HepG2 (cell line): ENCODE results near the gene ASXL1. TPM values are rescaled to one million over a fixed set of nuclear protein-coding genes. Genes with fewer than 3 reads are reported as not detected.

Experiments
- ATAC-seq: fragments of 200-7000 bp; cut with Tn5 transposase; 3 replicates; pipeline ENCODE4 v1.9.1; 2020; ENCODE audit warnings: mild to moderate bottlenecking, moderate library complexity
- BruUV-seq: library from RNA; stranded (reverse); fragments of 400-500 nt; replicated peaks from 2 replicates; lab custom pipeline; 2021; lab: Mats Ljungman, UMichigan
- CTCF ChIA-PET: fragments of 300-600 bp; formaldehyde crosslinking; extraction: SDS; loops from one replicate; lab custom pipeline; 2021; ENCODE audit warnings: low total read pairs, inconsistent platforms, low intra/inter-chr PET ratio; lab: Yijun Ruan, JAX
- POLR2A ChIA-PET: fragments of 350-600 bp; sonication (Branson Sonifier 250); formaldehyde crosslinking; loops from one replicate; lab custom pipeline; 2020; ENCODE audit warnings: antibody characterized with exemption, inconsistent platforms; lab: Yijun Ruan, JAX
- DNase-seq: peaks from one replicate; pipeline ENCODE4 v3.0.0-alpha.2; 2015; ENCODE audit warnings: low spot score
- FAIRE-seq: peaks from 3 replicates; lab custom pipeline; 2011; peaks lifted over from hg19 to GRCh38; lab: Jason Lieb, UNC
- H2AFZ ChIP-seq: one replicate; pipeline ENCODE4 v1.6.1; 2011; ENCODE audit warnings: low read length, inconsistent platforms
- H3K27ac ChIP-seq: fragments of 300-600 bp; 3 replicates; pipeline ENCODE4 v1.8.0; 2011; ENCODE audit warnings: mixed run types, mild to moderate bottlenecking, mixed read lengths, low read length, inconsistent platforms; ENCODE audit not compliant: insufficient read depth; ENCODE audit errors: extremely low read length
- H3K27me3 ChIP-seq, 2 experiments: fragments of 200-600 bp in 1 of 2; 2 replicates in 1 of 2; 3 replicates in 1 of 2; pipeline versions ENCODE4 v1.6.0 to v1.8.0; 2011; ENCODE audit warnings: low read length in 2 of 2, mild to moderate bottlenecking in 2 of 2, moderate library complexity in 2 of 2, inconsistent platforms in 1 of 2; ENCODE audit not compliant: insufficient read depth in 2 of 2, control insufficient read depth in 1 of 2
- H3K36me3 ChIP-seq, 2 experiments: fragments of 200-600 bp in 1 of 2; replicated peaks in 1 of 2; 2 replicates in 1 of 2; 3 replicates in 1 of 2; pipeline versions ENCODE4 v1.5.1 to v1.8.0; 2011; ENCODE audit warnings: low read length in 2 of 2, inconsistent platforms in 1 of 2; ENCODE audit not compliant: insufficient read depth in 2 of 2, control insufficient read depth in 1 of 2
- H3K4me1 ChIP-seq: 2 replicates; pipeline ENCODE4 v1.5.1; 2012; ENCODE audit warnings: low read length, inconsistent platforms; ENCODE audit not compliant: insufficient read depth
- H3K4me2 ChIP-seq: 2 replicates; pipeline ENCODE4 v1.6.0; 2011; ENCODE audit warnings: low read depth, low read length, inconsistent platforms
- H3K4me3 ChIP-seq, 3 experiments: fragments of 200-600 bp in 1 of 3; sonication (generic), shearing (Covaris generic) in 1 of 3; replicated peaks in 1 of 3; 2 replicates each; pipeline ENCODE4 v1.5.1; 2011 to 2016; ENCODE audit warnings: low read length in 3 of 3, inconsistent platforms in 2 of 3, low read depth in 2 of 3, mild to moderate bottlenecking in 2 of 3, control low read depth in 1 of 3, mixed read lengths in 1 of 3; ENCODE audit not compliant: insufficient read depth in 1 of 3
- H3K79me2 ChIP-seq: one replicate; pipeline ENCODE4 v1.6.1; 2011; ENCODE audit warnings: low read length, inconsistent platforms; ENCODE audit not compliant: insufficient read depth
- H3K9ac ChIP-seq: 2 replicates; pipeline ENCODE4 v1.6.0; 2011; ENCODE audit warnings: mild to moderate bottlenecking, low read depth, low read length, inconsistent platforms; ENCODE audit not compliant: insufficient read depth
- H3K9me3 ChIP-seq: 2 replicates; pipeline ENCODE4 v1.5.1; 2012; ENCODE audit warnings: mild to moderate bottlenecking, low read length
- H4K20me1 ChIP-seq: 2 replicates; pipeline ENCODE4 v1.6.0; 2011; ENCODE audit warnings: inconsistent platforms, mild to moderate bottlenecking, low read length, moderate library complexity; ENCODE audit not compliant: insufficient read depth
- CC2D1A ChIP-seq: sonication (generic); formaldehyde crosslinking; IDR thresholded peaks from 2 replicates; pipeline ENCODE4 v1.8.1; 2023; ENCODE audit warnings: mild to moderate bottlenecking, missing genetic modification reagents
- DPF2 ChIP-seq: sonication (generic); formaldehyde crosslinking; IDR thresholded peaks from 2 replicates; pipeline ENCODE4 v1.4.0; 2020; ENCODE audit warnings: mild to moderate bottlenecking, low read depth, missing genetic modification reagents, borderline replicate concordance
- MAFK ChIP-seq, 2 experiments: IDR thresholded peaks in 1 of 2; conservative IDR thresholded peaks in 1 of 2; 2 replicates each; pipeline ENCODE4 v1.6.1; 2011; ENCODE audit warnings: improper control_type of control experiment in 2 of 2, low read length in 2 of 2
- NR3C1 ChIP-seq: sonication (generic); formaldehyde crosslinking; IDR thresholded peaks from 2 replicates; pipeline ENCODE4 v1.4.0; 2020; ENCODE audit warnings: missing genetic modification reagents
- PATZ1 ChIP-seq: sonication (generic); formaldehyde crosslinking; IDR thresholded peaks from 2 replicates; pipeline ENCODE4 v1.4.0; 2020; ENCODE audit warnings: missing genetic modification reagents
- PAX8 ChIP-seq: sonication (generic); formaldehyde crosslinking; IDR thresholded peaks from 2 replicates; pipeline ENCODE4 v1.8.0; 2022; ENCODE audit warnings: mild to moderate bottlenecking, missing genetic modification reagents, borderline replicate concordance
- RBM22 ChIP-seq: fragments of 200-400 bp; formaldehyde crosslinking; optimal IDR thresholded peaks from 2 replicates; pipeline ENCODE3; 2017; ENCODE audit warnings: mild to moderate bottlenecking, low read length, moderate library complexity
- TEAD2 ChIP-seq: sonication (generic); formaldehyde crosslinking; IDR thresholded peaks from 2 replicates; pipeline ENCODE4 v1.9.0; 2021; ENCODE audit warnings: missing genetic modification reagents
- TEAD3 ChIP-seq: optimal IDR thresholded peaks from 2 replicates; pipeline ENCODE3; 2016; ENCODE audit warnings: borderline replicate concordance
- TERF1 ChIP-seq: sonication (generic); formaldehyde crosslinking; IDR thresholded peaks from 2 replicates; pipeline ENCODE4 v1.8.0; 2022; ENCODE audit warnings: mild to moderate bottlenecking, missing genetic modification reagents, moderate library complexity
- XRCC5 ChIP-seq: fragments of 200-400 bp; formaldehyde crosslinking; optimal IDR thresholded peaks from 2 replicates; pipeline ENCODE3; 2017; ENCODE audit warnings: mild to moderate bottlenecking, low read length
- ZNF329 ChIP-seq: sonication (generic); formaldehyde crosslinking; IDR thresholded peaks from 2 replicates; pipeline ENCODE4 v1.9.0; 2021; ENCODE audit warnings: low read depth, mild to moderate bottlenecking, missing genetic modification reagents
- ZNF441 ChIP-seq: sonication (generic); formaldehyde crosslinking; IDR thresholded peaks from 2 replicates; pipeline ENCODE4 v1.7.0; 2021; ENCODE audit warnings: missing genetic modification reagents, borderline replicate concordance
- ZNF589 ChIP-seq: sonication (generic); formaldehyde crosslinking; conservative IDR thresholded peaks from 2 replicates; pipeline ENCODE4 v1.8.0; 2022; ENCODE audit warnings: mild to moderate bottlenecking, moderate library complexity, missing genetic modification reagents
- WGBS: methylation state at CpG from one replicate; pipeline ENCODE4 v1.1.6; 2017; ENCODE audit warnings: low lambda C conversion rate; 5-methylcytosine and 5-hydroxymethylcytosine counted together
- in situ Hi-C: cut with HindIII; loops from 2 replicates; pipeline ENCODE4 v1.10.0; 2017; ENCODE audit warnings: low pct_unique_long_range_greater_than_20kb; ENCODE audit not compliant: extremely low pct_ligation_motif_present
- intact Hi-C: fragments of 100-400 bp; cut with micrococcal nuclease; formaldehyde crosslinking; loops from one replicate; pipeline ENCODE4 v1.10.0; 2022; ENCODE audit not compliant: unreplicated experiment
- polyA plus RNA-seq, 8 experiments: library from polyadenylated mRNA; depleted of rRNA in 3 of 8; stranded (reverse) in 7 of 8; unstranded in 1 of 8; fragments of >200 nt; fragmentation: Illumina TruSeq in 4 of 8; extraction: Trizol in 4 of 8; gene quantifications; 2 replicates each; pipeline versions ENCODE4 v1.2.1 to v1.2.3, GENCODE V29; 2011 to 2016; ENCODE audit warnings: low read depth in 4 of 8, missing spikeins in 1 of 8, mixed read lengths in 1 of 8; ENCODE audit not compliant: insufficient read depth in 1 of 8
- total RNA-seq, 5 experiments: library from RNA; depleted of rRNA; stranded (reverse); fragments of >200 nt; fragmentation: Illumina TruSeq; extraction: Trizol; gene quantifications; 2 replicates each; pipeline ENCODE4 v1.2.3, GENCODE V29; 2016; ENCODE audit warnings: low read depth in 1 of 5
- TF ChIP-seq, protein P1 (sequence below): sonication (generic); formaldehyde crosslinking; IDR thresholded peaks from 2 replicates; pipeline ENCODE4 v1.9.0; 2021; ENCODE audit warnings: missing genetic modification reagents, borderline replicate concordance

ASXL1 gene
- total and polyA plus RNA-seq, 2 of the 13 experiments (the other 11 are each of a cell fraction or from before 2014, with no cell fraction given): 62.1 to 74.8 TPM

DNA sequence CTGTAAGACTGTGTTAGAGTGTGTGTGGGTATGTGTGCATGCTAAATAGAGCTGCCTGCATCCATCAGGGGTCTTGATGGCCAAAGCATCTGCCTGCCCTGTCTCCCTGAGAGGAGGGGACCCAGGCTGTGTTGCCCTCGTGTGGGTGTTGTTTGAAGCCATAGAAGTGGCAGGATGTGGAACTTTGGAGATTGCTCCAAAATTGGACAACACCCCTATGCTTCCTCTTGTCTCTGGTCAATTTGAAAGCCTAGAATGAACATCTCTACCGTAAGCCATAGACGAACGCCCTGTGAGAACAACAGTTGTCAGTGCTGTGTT, 82.6 kb downstream of the ASXL1 start:
- no TSS peak for BruUV-seq
- no peaks in the 10 kb centered on the region for H3K27me3 ChIP-seq
- H3K4me2 ChIP-seq: no peak overlapping the region
- FAIRE-seq (no peak), ATAC-seq (peak; percentile 1; the same call in 1 of the 3 replicates), DNase-seq (no peak)
- H3K79me2 ChIP-seq: no peaks in the 10 kb centered on the region
- no peak overlapping the region for H2AFZ ChIP-seq
- H4K20me1 ChIP-seq: peaks cover 30% of the 10 kb centered on the region; the same call in 1 of the 2 replicates
- in situ Hi-C loops: no loop called here
- H3K4me1 ChIP-seq: peaks cover 58% of the 10 kb centered on the region
- WGBS: 95% methylated on average over 4 of the region's 4 CpGs
- H3K4me3 ChIP-seq: no peak overlapping the region
- peaks cover 29 to 66% of the 10 kb centered on the region in 2 experiments for H3K36me3 ChIP-seq
- intact Hi-C loops: no loop called here
- H3K27ac ChIP-seq: no peak overlapping the region
- H3K9ac ChIP-seq: no peak overlapping the region
- H3K9me3 ChIP-seq: no peaks in the 10 kb centered on the region
- ChIA-PET POLR2A (interaction anchor here (0.9 kb wide), 1 partner anchor 83 kb away, joined by 3 read pairs; the partner anchor contains the start of gene ASXL1), CTCF (no interaction called here)
- TF ChIP-seq CC2D1A (CRISPR knock-in tag) (no peak), TEAD3 (CRISPR knock-in tag) (peak; percentile 30), RBM22 (peak; percentile 74), NR3C1 (no peak), TERF1 (CRISPR knock-in tag) (no peak), PATZ1 (CRISPR knock-in tag) (no peak), PAX8 (no peak), ZNF329 (no peak), XRCC5 (peak; percentile 6), DPF2 (0 out of 2 replicates have a peak, but pooled peaks have one; percentile 22), ZNF441 (CRISPR knock-in tag) (0 out of 2 replicates have a peak, but pooled peaks have one; percentile 25), ZNF589 (no peak), MAFK (conservative IDR thresholded peaks at IDR 0.05 in 1 of 2, IDR thresholded peaks at IDR 0.05 in 1 of 2; ENCODE audit: low read length in 2 of 2) (no peak), TEAD2 (CRISPR knock-in tag) (no peak)
- TF ChIP-seq, protein P1, sequence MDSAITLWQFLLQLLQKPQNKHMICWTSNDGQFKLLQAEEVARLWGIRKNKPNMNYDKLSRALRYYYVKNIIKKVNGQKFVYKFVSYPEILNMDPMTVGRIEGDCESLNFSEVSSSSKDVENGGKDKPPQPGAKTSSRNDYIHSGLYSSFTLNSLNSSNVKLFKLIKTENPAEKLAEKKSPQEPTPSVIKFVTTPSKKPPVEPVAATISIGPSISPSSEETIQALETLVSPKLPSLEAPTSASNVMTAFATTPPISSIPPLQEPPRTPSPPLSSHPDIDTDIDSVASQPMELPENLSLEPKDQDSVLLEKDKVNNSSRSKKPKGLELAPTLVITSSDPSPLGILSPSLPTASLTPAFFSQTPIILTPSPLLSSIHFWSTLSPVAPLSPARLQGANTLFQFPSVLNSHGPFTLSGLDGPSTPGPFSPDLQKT (CRISPR knock-in tag): no peak
